Keratinocyte (primary cell): Measurements from ENCODE around the gene NUTF2.

Experiments
- CTCF ChIP-seq, 3 experiments: IDR thresholded peaks in 1 of 3; conservative IDR thresholded peaks in 1 of 3; optimal IDR thresholded peaks in 1 of 3; 2 replicates in 2 of 3; 3 replicates in 1 of 3; pipeline versions ENCODE3 to v1.5.1; 2011; ENCODE audit warnings: low read length in 3 of 3, mild to moderate bottlenecking in 3 of 3, moderate library complexity in 2 of 3, control low read depth in 1 of 3, inconsistent platforms in 1 of 3; ENCODE audit not compliant: insufficient read depth in 2 of 3; ENCODE audit errors: extremely low read depth in 1 of 3
- EZH2 ChIP-seq: IDR thresholded peaks from one replicate; pipeline ENCODE4 v1.6.1; 2012; ENCODE audit warnings: inconsistent platforms, mild to moderate bottlenecking, low read length, moderate library complexity

GRCh38 chr16:67907397-67908180, 60.9 kb downstream of the NUTF2 start:
- no peak for TF ChIP-seq CTCF (optimal IDR thresholded peaks at IDR 0.05 in 1 of 3, IDR thresholded peaks at IDR 0.05 in 1 of 3, conservative IDR thresholded peaks at IDR 0.05 in 1 of 3; ENCODE audit: extremely low read depth in 1 of 3, insufficient read depth in 2 of 3, low read length in 3 of 3)
- TF ChIP-seq EZH2 = no peak
